Measurements from ENCODE around the gene SRM.

- TF ChIP-seq, protein P1, sequence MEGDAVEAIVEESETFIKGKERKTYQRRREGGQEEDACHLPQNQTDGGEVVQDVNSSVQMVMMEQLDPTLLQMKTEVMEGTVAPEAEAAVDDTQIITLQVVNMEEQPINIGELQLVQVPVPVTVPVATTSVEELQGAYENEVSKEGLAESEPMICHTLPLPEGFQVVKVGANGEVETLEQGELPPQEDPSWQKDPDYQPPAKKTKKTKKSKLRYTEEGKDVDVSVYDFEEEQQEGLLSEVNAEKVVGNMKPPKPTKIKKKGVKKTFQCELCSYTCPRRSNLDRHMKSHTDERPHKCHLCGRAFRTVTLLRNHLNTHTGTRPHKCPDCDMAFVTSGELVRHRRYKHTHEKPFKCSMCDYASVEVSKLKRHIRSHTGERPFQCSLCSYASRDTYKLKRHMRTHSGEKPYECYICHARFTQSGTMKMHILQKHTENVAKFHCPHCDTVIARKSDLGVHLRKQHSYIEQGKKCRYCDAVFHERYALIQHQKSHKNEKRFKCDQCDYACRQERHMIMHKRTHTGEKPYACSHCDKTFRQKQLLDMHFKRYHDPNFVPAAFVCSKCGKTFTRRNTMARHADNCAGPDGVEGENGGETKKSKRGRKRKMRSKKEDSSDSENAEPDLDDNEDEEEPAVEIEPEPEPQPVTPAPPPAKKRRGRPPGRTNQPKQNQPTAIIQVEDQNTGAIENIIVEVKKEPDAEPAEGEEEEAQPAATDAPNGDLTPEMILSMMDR (IDR thresholded peaks at IDR 0.05): no peak
- TF ChIP-seq ZFX (IDR thresholded peaks at IDR 0.05; ENCODE audit: borderline replicate concordance): no peak
These were observed 5.1 kb upstream of the SRM start for GRCh38 chr1:11064942-11065341.
